ENCODE measurements around the gene CCDC90B.

The CCDC90B gene

GRCh38 chr11:83249972-83250593, 36.1 kb downstream of the CCDC90B start:
- no peak overlapping the region for H3K4ac ChIP-seq (ENCODE audit: low read depth, low read length)
- H2BK15ac ChIP-seq (replicated peaks; ENCODE audit: low read depth), result peak overlapping the region; percentile 7
- H4K8ac ChIP-seq (ENCODE audit: low read depth, low read length), result no peak overlapping the region
- no peak overlapping the region for H2AK5ac ChIP-seq (ENCODE audit: low read length)
- no peak overlapping the region for H2BK5ac ChIP-seq (ENCODE audit: low read length)
- no peaks in the 10 kb centered on the region for H3K79me1 ChIP-seq (ENCODE audit: low read length)
- H3K4me1 ChIP-seq (ENCODE audit: control insufficient read depth, low read depth, low read length), result no peaks in the 10 kb centered on the region
- H3K27me3 ChIP-seq (ENCODE audit: insufficient read depth, low read length, poor library complexity), result no peaks in the 10 kb centered on the region
- WGBS (ENCODE audit: extremely low coverage, insufficient coverage, low lambda C conversion rate), result no CpG with 5 or more reads among the region's 4 CpGs
- no peak overlapping the region for H3K9ac ChIP-seq (ENCODE audit: low read length)
- H2BK120ac ChIP-seq (ENCODE audit: low read depth, low read length), result no peak overlapping the region
- no peak overlapping the region for H3K4me3 ChIP-seq (ENCODE audit: low read length)
- peak; percentile 31 for DNase-seq
- H4K5ac ChIP-seq (ENCODE audit: low read length), result no peak overlapping the region
- H3K4me2 ChIP-seq (ENCODE audit: low read length), result no peak overlapping the region
- no peak overlapping the region for H3K56ac ChIP-seq (ENCODE audit: low read length)
- H3K79me2 ChIP-seq (ENCODE audit: control insufficient read depth, insufficient read depth, low read length), result no peaks in the 10 kb centered on the region
- no peak overlapping the region for H3K23ac ChIP-seq (ENCODE audit: low read length)
- no peaks in the 10 kb centered on the region for H3K36me3 ChIP-seq (ENCODE audit: control insufficient read depth, insufficient read depth, low read length)
- no peak overlapping the region for H3K27ac ChIP-seq (ENCODE audit: low read depth, low read length)
- H3K18ac ChIP-seq (ENCODE audit: low read length), result no peak overlapping the region

DNA sequence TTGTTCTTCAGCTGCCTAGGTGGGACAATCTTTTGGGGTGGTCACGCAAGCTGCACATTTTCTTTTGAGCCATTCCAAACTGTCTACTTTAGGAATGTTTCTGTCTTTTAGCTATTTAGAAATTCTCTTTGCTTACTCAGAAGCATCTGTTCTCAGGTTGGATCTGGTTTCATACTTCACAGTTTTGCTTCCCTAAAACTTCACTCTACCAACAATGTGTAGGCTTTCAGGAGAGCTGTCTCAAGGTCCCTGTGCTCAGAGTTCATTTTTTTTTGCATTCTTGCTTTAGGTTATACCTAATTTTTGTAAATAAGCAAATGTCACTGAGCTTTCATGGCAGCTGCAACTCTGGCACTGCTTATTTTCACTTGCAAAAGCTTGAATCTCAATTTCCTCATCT, 36.7 kb downstream of the CCDC90B start:
- Histone ChIP-seq H3K4me2 (ENCODE audit: low read length) (no peak overlapping the region), H4K8ac (ENCODE audit: low read depth, low read length) (no peak overlapping the region), H3K23ac (ENCODE audit: low read length) (no peak overlapping the region), H2BK5ac (ENCODE audit: low read length) (no peak overlapping the region), H2BK15ac (replicated peaks; ENCODE audit: low read depth) (no peak overlapping the region), H2BK120ac (ENCODE audit: low read depth, low read length) (no peak overlapping the region), H4K5ac (ENCODE audit: low read length) (no peak overlapping the region), H3K4me1 (ENCODE audit: control insufficient read depth, low read depth, low read length) (no peaks in the 10 kb centered on the region), H2AK5ac (ENCODE audit: low read length) (no peak overlapping the region), H3K9ac (ENCODE audit: low read length) (no peak overlapping the region), H3K79me2 (ENCODE audit: control insufficient read depth, insufficient read depth, low read length) (no peaks in the 10 kb centered on the region), H3K79me1 (ENCODE audit: low read length) (no peaks in the 10 kb centered on the region), H3K56ac (ENCODE audit: low read length) (no peak overlapping the region), H3K4ac (ENCODE audit: low read depth, low read length) (no peak overlapping the region), H3K18ac (ENCODE audit: low read length) (no peak overlapping the region), H3K4me3 (ENCODE audit: low read length) (no peak overlapping the region), H3K27me3 (ENCODE audit: insufficient read depth, low read length, poor library complexity) (no peaks in the 10 kb centered on the region), H3K27ac (ENCODE audit: low read depth, low read length) (no peak overlapping the region), H3K36me3 (ENCODE audit: control insufficient read depth, insufficient read depth, low read length) (no peaks in the 10 kb centered on the region)
- WGBS (ENCODE audit: extremely low coverage, insufficient coverage, low lambda C conversion rate), result no CpG with 5 or more reads among the region's 1 CpG
- DNase-seq, result no peak

GRCh38 chr11:83241291-83241946, 44.7 kb downstream of the CCDC90B start:
- H3K23ac ChIP-seq (ENCODE audit: low read length), result no peak overlapping the region
- no peaks in the 10 kb centered on the region for H3K36me3 ChIP-seq (ENCODE audit: control insufficient read depth, insufficient read depth, low read length)
- no peak overlapping the region for H4K8ac ChIP-seq (ENCODE audit: low read depth, low read length)
- H3K4ac ChIP-seq (ENCODE audit: low read depth, low read length), result no peak overlapping the region
- WGBS (ENCODE audit: extremely low coverage, insufficient coverage, low lambda C conversion rate), result 100% methylated on average over 1 of the region's 5 CpGs
- H2AK5ac ChIP-seq (ENCODE audit: low read length), result no peak overlapping the region
- no peaks in the 10 kb centered on the region for H3K27me3 ChIP-seq (ENCODE audit: insufficient read depth, low read length, poor library complexity)
- peak; percentile 94 for DNase-seq
- no peaks in the 10 kb centered on the region for H3K4me1 ChIP-seq (ENCODE audit: control insufficient read depth, low read depth, low read length)
- no peaks in the 10 kb centered on the region for H3K79me1 ChIP-seq (ENCODE audit: low read length)
- H3K4me2 ChIP-seq (ENCODE audit: low read length), result no peak overlapping the region
- H3K18ac ChIP-seq (ENCODE audit: low read length), result no peak overlapping the region
- H3K79me2 ChIP-seq (ENCODE audit: control insufficient read depth, insufficient read depth, low read length), result no peaks in the 10 kb centered on the region
- H2BK5ac ChIP-seq (ENCODE audit: low read length), result no peak overlapping the region
- no peak overlapping the region for H4K5ac ChIP-seq (ENCODE audit: low read length)
- no peak overlapping the region for H2BK120ac ChIP-seq (ENCODE audit: low read depth, low read length)
- no peak overlapping the region for H3K56ac ChIP-seq (ENCODE audit: low read length)
- H2BK15ac ChIP-seq (replicated peaks; ENCODE audit: low read depth), result no peak overlapping the region
- H3K4me3 ChIP-seq (ENCODE audit: low read length), result no peak overlapping the region
- no peak overlapping the region for H3K27ac ChIP-seq (ENCODE audit: low read depth, low read length)
- no peak overlapping the region for H3K9ac ChIP-seq (ENCODE audit: low read length)

DNA sequence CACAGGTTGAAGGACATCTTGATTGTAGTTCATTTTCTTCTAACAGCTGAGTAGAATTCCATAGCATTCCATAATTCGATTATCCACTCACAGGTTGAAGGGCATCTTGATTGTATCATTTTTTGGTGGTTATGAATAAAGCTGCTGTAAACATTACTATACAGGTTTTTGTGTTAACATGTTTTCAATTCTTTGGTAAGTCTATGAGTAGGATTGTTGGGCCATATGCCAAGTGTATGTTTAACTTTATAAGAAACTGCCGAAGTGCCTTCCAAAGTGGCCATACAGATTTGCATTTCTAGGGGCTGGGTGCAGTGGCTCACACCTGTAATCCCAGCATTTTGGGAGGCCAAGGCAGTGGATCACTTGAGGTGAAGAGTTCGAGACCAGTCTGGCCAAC, 48.1 kb downstream of the CCDC90B start:
- Histone ChIP-seq H3K79me2 (ENCODE audit: control insufficient read depth, insufficient read depth, low read length) (no peaks in the 10 kb centered on the region), H3K18ac (ENCODE audit: low read length) (no peak overlapping the region), H3K4me2 (ENCODE audit: low read length) (no peak overlapping the region), H3K36me3 (ENCODE audit: control insufficient read depth, insufficient read depth, low read length) (no peaks in the 10 kb centered on the region), H2AK5ac (ENCODE audit: low read length) (no peak overlapping the region), H3K27me3 (ENCODE audit: insufficient read depth, low read length, poor library complexity) (no peaks in the 10 kb centered on the region), H4K5ac (ENCODE audit: low read length) (no peak overlapping the region), H3K4ac (ENCODE audit: low read depth, low read length) (no peak overlapping the region), H3K27ac (ENCODE audit: low read depth, low read length) (no peak overlapping the region), H2BK15ac (replicated peaks; ENCODE audit: low read depth) (no peak overlapping the region), H2BK5ac (ENCODE audit: low read length) (no peak overlapping the region), H3K23ac (ENCODE audit: low read length) (no peak overlapping the region), H3K4me3 (ENCODE audit: low read length) (no peak overlapping the region), H3K9ac (ENCODE audit: low read length) (no peak overlapping the region), H3K79me1 (ENCODE audit: low read length) (no peaks in the 10 kb centered on the region), H2BK120ac (ENCODE audit: low read depth, low read length) (no peak overlapping the region), H3K56ac (ENCODE audit: low read length) (no peak overlapping the region), H3K4me1 (ENCODE audit: control insufficient read depth, low read depth, low read length) (no peaks in the 10 kb centered on the region), H4K8ac (ENCODE audit: low read depth, low read length) (no peak overlapping the region)
- DNase-seq, result no peak
- no CpG with 5 or more reads among the region's 3 CpGs for WGBS (ENCODE audit: extremely low coverage, insufficient coverage, low lambda C conversion rate)

GRCh38 chr11:83235825-83236224, 50.3 kb downstream of the CCDC90B start:
- H2BK120ac ChIP-seq (ENCODE audit: low read depth, low read length), result no peak overlapping the region
- no peaks in the 10 kb centered on the region for H3K79me2 ChIP-seq (ENCODE audit: control insufficient read depth, insufficient read depth, low read length)
- no peak overlapping the region for H3K9ac ChIP-seq (ENCODE audit: low read length)
- no peak overlapping the region for H3K56ac ChIP-seq (ENCODE audit: low read length)
- no peaks in the 10 kb centered on the region for H3K27me3 ChIP-seq (ENCODE audit: insufficient read depth, low read length, poor library complexity)
- H2BK5ac ChIP-seq (ENCODE audit: low read length), result no peak overlapping the region
- H3K4ac ChIP-seq (ENCODE audit: low read depth, low read length), result no peak overlapping the region
- no peak overlapping the region for H2AK5ac ChIP-seq (ENCODE audit: low read length)
- DNase-seq, result no peak
- WGBS (ENCODE audit: extremely low coverage, insufficient coverage, low lambda C conversion rate), result no CpG with 5 or more reads among the region's 1 CpG
- no peaks in the 10 kb centered on the region for H3K36me3 ChIP-seq (ENCODE audit: control insufficient read depth, insufficient read depth, low read length)
- H3K18ac ChIP-seq (ENCODE audit: low read length), result no peak overlapping the region
- H3K23ac ChIP-seq (ENCODE audit: low read length), result no peak overlapping the region
- no peaks in the 10 kb centered on the region for H3K79me1 ChIP-seq (ENCODE audit: low read length)
- no peak overlapping the region for H3K27ac ChIP-seq (ENCODE audit: low read depth, low read length)
- H3K4me2 ChIP-seq (ENCODE audit: low read length), result no peak overlapping the region
- H3K4me1 ChIP-seq (ENCODE audit: control insufficient read depth, low read depth, low read length), result no peaks in the 10 kb centered on the region
- no peak overlapping the region for H4K8ac ChIP-seq (ENCODE audit: low read depth, low read length)
- H3K4me3 ChIP-seq (ENCODE audit: low read length), result no peak overlapping the region
- no peak overlapping the region for H4K5ac ChIP-seq (ENCODE audit: low read length)
- H2BK15ac ChIP-seq (replicated peaks; ENCODE audit: low read depth), result no peak overlapping the region

- H2BK120ac ChIP-seq (ENCODE audit: low read depth, low read length), result no peak overlapping the region
- H3K4me3 ChIP-seq (ENCODE audit: low read length), result no peak overlapping the region
- no CpG with 5 or more reads among the region's 2 CpGs for WGBS (ENCODE audit: extremely low coverage, insufficient coverage, low lambda C conversion rate)
- H3K27me3 ChIP-seq (ENCODE audit: insufficient read depth, low read length, poor library complexity), result no peaks in the 10 kb centered on the region
- H3K56ac ChIP-seq (ENCODE audit: low read length), result no peak overlapping the region
- no peak overlapping the region for H3K4ac ChIP-seq (ENCODE audit: low read depth, low read length)
- no peaks in the 10 kb centered on the region for H3K79me1 ChIP-seq (ENCODE audit: low read length)
- no peak overlapping the region for H3K4me2 ChIP-seq (ENCODE audit: low read length)
- no peak overlapping the region for H3K27ac ChIP-seq (ENCODE audit: low read depth, low read length)
- H3K23ac ChIP-seq (ENCODE audit: low read length), result no peak overlapping the region
- H3K18ac ChIP-seq (ENCODE audit: low read length), result no peak overlapping the region
- DNase-seq, result no peak
- H3K79me2 ChIP-seq (ENCODE audit: control insufficient read depth, insufficient read depth, low read length), result no peaks in the 10 kb centered on the region
- H2BK5ac ChIP-seq (ENCODE audit: low read length), result no peak overlapping the region
- H4K8ac ChIP-seq (ENCODE audit: low read depth, low read length), result no peak overlapping the region
- no peak overlapping the region for H2AK5ac ChIP-seq (ENCODE audit: low read length)
- no peak overlapping the region for H4K5ac ChIP-seq (ENCODE audit: low read length)
- H3K9ac ChIP-seq (ENCODE audit: low read length), result no peak overlapping the region
- H2BK15ac ChIP-seq (replicated peaks; ENCODE audit: low read depth), result no peak overlapping the region
- no peaks in the 10 kb centered on the region for H3K4me1 ChIP-seq (ENCODE audit: control insufficient read depth, low read depth, low read length)
- no peaks in the 10 kb centered on the region for H3K36me3 ChIP-seq (ENCODE audit: control insufficient read depth, insufficient read depth, low read length)
Observed at GRCh38 chr11:83223457-83223856, 62.7 kb downstream of the CCDC90B start.

Measured in mesendoderm (in vitro differentiated cells).